Natural killer cell (primary cell): ENCODE results near the gene SLC22A12. TPM values are rescaled to one million over a fixed set of nuclear protein-coding genes. Genes with fewer than 3 reads are reported as not detected.

Source experiments
- ATAC-seq, 3 donors: fragments of 150-1000 bp in 2 of 3; fragments of 200-7000 bp in 1 of 3; cut with Tn5 transposase; 1 replicate in 1 of 3; 2 replicates in 2 of 3; pipeline ENCODE4 v1.10.0; 2021; ENCODE audit warnings: mild to moderate bottlenecking in 2 of 3, moderate library complexity in 2 of 3
- DNase-seq, 2 donors: peaks; one replicate each; pipeline versions ENCODE4 v3.0.0 to v3.0.0-alpha.2; 2013 to 2021; ENCODE audit warnings: mixed read lengths in 1 of 2
- H3K27ac ChIP-seq: one replicate; pipeline ENCODE4 v1.5.1; 2013; ENCODE audit warnings: mild to moderate bottlenecking, low read length
- H3K27me3 ChIP-seq: one replicate; pipeline ENCODE4 v1.6.1; 2013; ENCODE audit warnings: low read length; ENCODE audit not compliant: control insufficient read depth, insufficient read depth
- H3K36me3 ChIP-seq: one replicate; pipeline ENCODE4 v1.6.1; 2013; ENCODE audit warnings: low read length; ENCODE audit not compliant: control insufficient read depth, insufficient read depth
- H3K4me1 ChIP-seq: one replicate; pipeline ENCODE4 v1.6.1; 2013; ENCODE audit warnings: low read length; ENCODE audit not compliant: control insufficient read depth, insufficient read depth
- H3K4me3 ChIP-seq: one replicate; pipeline ENCODE4 v1.5.1; 2013; ENCODE audit warnings: low read length
- H3K9me3 ChIP-seq: one replicate; pipeline ENCODE4 v1.6.1; 2013; ENCODE audit warnings: low read length; ENCODE audit not compliant: control insufficient read depth, insufficient read depth
- H3K27ac Mint-ChIP-seq, 2 donors: one replicate each; pipeline ENCODE4 v1.8.0; 2022; ENCODE audit warnings: mild to moderate bottlenecking in 2 of 2, mixed read lengths in 2 of 2, moderate library complexity in 1 of 2
- H3K27me3 Mint-ChIP-seq, 2 donors: one replicate each; pipeline ENCODE4 v1.8.0; 2022; ENCODE audit warnings: low read depth in 2 of 2, mixed read lengths in 2 of 2
- H3K36me3 Mint-ChIP-seq: one replicate; pipeline ENCODE4 v1.8.0; 2022; ENCODE audit warnings: mixed read lengths
- H3K4me1 Mint-ChIP-seq, 2 donors: one replicate each; pipeline ENCODE4 v1.8.0; 2022; ENCODE audit warnings: mixed read lengths in 2 of 2
- H3K4me3 Mint-ChIP-seq: one replicate; pipeline ENCODE4 v1.8.0; 2022; ENCODE audit warnings: mild to moderate bottlenecking, moderate library complexity, mixed read lengths
- H3K9me3 Mint-ChIP-seq, 2 donors: one replicate each; pipeline ENCODE4 v1.8.0; 2022; ENCODE audit warnings: mixed read lengths in 2 of 2
- WGBS: methylation state at CpG from one replicate; pipeline ENCODE4 v1.1.7; 2013; ENCODE audit warnings: missing lambda C conversion rate; ENCODE audit not compliant: insufficient coverage; 5-methylcytosine and 5-hydroxymethylcytosine counted together
- intact Hi-C: fragments of 100-400 bp; cut with micrococcal nuclease; formaldehyde crosslinking; loops from one replicate; pipeline ENCODE4 v1.14.2; 2022
- total RNA-seq, 4 donors: library from RNA; stranded (reverse); fragments of 120-200 nt in 1 of 4; gene quantifications; one replicate each; pipeline versions ENCODE4 v1.2.3 to v1.2.4, GENCODE V29; 2013 to 2022
- TF ChIP-seq, protein P1 (sequence below): fragments of 200-600 bp; IDR thresholded peaks from one replicate; pipeline ENCODE4 v1.8.0; 2022; ENCODE audit warnings: antibody characterized with exemption

The SLC22A12 gene
- total RNA-seq, 3 donors from 2014 or later (not counting 1 experiment from before 2014, with no cell fraction given): not detected

DNA sequence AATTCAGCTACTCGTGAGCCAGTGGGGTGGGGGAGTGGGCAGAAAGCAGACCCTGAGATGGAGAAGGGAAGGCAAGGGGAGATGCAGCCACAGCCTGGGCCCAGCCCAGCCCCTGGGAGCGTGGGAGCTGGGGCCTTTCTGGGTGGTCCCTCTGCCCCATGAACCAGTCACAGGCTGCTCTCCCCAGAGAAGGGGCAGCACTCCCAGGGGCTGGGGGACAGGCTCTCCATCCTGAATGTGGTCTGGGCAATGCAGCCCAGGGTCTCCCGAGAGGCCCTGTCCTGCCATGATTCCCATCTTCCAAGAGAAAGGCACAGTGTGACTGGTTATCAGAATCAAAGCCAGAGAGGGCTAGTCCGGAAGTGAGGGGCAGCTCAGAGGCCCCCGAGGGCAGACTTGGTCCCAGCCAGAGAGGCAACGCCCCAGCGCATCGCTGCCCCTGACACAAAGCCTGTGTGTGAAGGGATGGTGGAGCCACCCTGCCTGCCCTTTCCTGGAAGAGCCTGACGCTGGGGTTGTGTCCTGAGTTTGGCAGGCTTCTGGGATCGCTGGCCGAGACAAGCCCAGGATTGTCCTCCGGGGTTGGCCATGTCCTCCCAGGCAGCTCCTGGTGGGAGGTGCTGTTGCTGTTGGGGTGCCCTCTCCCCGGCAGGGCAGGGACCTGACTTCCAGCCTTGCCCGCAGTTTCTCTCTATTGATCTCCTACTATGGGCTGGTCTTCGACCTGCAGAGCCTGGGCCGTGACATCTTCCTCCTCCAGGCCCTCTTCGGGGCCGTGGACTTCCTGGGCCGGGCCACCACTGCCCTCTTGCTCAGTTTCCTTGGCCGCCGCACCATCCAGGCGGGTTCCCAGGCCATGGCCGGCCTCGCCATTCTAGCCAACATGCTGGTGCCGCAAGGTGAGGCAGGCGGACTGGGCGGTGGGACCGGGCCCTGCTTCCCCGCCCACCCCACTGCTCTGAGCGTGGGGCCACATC, 23.8 kb upstream of the SLC22A12 start:
- H3K27ac Mint-ChIP-seq: peak overlapping the region in 1 of 2 donors; percentile 19

DNA sequence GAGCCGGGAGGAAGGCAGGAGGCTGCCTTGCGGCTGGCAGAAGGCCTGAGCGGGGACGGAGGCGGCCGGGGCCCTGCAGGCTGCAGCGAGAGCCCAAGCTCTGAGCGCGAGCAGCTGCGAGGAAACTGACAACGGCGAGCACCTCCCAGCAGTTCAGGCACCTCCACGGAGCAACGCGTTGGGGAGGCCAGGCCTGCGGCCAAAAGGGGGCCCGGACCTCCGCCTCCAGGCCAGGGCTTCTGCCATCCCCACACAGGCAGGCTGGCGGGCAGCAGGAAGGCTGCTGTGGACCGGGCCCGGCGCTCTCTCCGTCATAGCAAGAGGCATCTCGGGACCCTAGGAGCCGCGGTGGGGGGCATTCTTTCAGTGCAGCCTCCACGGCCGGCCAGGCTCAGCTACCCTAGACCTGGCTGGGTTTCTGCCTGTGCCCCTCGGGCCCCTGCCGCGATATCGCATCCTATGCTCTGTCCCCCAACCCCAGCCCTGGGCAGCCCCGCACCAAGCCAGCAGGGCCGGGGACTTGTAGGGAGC, 22.9 kb upstream of the SLC22A12 start:
- Histone ChIP-seq H3K4me3 (no peak overlapping the region), H3K9me3 (no peaks in the 10 kb centered on the region), H3K4me1 (no peaks in the 10 kb centered on the region), H3K27me3 (no peaks in the 10 kb centered on the region), H3K36me3 (no peaks in the 10 kb centered on the region), H3K27ac (no peak overlapping the region)
- intact Hi-C loops: no loop called here
- H3K4me3 Mint-ChIP-seq: no peak overlapping the region
- H3K9me3 Mint-ChIP-seq: no peaks in the 10 kb centered on the region
- ATAC-seq (no peak), DNase-seq (no peak)
- H3K27ac Mint-ChIP-seq: no peak overlapping the region
- 90% methylated on average over 34 of the region's 34 CpGs for WGBS
- H3K27me3 Mint-ChIP-seq: peaks cover 6 to 7% of the 10 kb centered on the region in 2 donors
- no peaks in the 10 kb centered on the region for H3K36me3 Mint-ChIP-seq
- TF ChIP-seq, protein P1, sequence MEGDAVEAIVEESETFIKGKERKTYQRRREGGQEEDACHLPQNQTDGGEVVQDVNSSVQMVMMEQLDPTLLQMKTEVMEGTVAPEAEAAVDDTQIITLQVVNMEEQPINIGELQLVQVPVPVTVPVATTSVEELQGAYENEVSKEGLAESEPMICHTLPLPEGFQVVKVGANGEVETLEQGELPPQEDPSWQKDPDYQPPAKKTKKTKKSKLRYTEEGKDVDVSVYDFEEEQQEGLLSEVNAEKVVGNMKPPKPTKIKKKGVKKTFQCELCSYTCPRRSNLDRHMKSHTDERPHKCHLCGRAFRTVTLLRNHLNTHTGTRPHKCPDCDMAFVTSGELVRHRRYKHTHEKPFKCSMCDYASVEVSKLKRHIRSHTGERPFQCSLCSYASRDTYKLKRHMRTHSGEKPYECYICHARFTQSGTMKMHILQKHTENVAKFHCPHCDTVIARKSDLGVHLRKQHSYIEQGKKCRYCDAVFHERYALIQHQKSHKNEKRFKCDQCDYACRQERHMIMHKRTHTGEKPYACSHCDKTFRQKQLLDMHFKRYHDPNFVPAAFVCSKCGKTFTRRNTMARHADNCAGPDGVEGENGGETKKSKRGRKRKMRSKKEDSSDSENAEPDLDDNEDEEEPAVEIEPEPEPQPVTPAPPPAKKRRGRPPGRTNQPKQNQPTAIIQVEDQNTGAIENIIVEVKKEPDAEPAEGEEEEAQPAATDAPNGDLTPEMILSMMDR: no peak
- H3K4me1 Mint-ChIP-seq: peaks cover 0 to 11% of the 10 kb centered on the region in 2 donors

More for the DNA sequence above, 23.8 kb upstream of the SLC22A12 start:
- no peaks in the 10 kb centered on the region for H3K27me3 ChIP-seq
- H3K36me3 Mint-ChIP-seq: no peaks in the 10 kb centered on the region
- H3K27ac ChIP-seq: no peak overlapping the region
- no peak overlapping the region for H3K4me3 ChIP-seq
- no peaks in the 10 kb centered on the region for H3K4me1 ChIP-seq
- 91% methylated on average over 30 of the region's 30 CpGs for WGBS
- no peaks in the 10 kb centered on the region for H3K27me3 Mint-ChIP-seq
- peaks cover 0 to 11% of the 10 kb centered on the region in 2 donors for H3K4me1 Mint-ChIP-seq
- DNase-seq: no peak
- H3K9me3 Mint-ChIP-seq: no peaks in the 10 kb centered on the region
- intact Hi-C loops: no loop called here
- ATAC-seq: no peak
- H3K9me3 ChIP-seq: no peaks in the 10 kb centered on the region
- TF ChIP-seq, protein P1: no peak
- no peaks in the 10 kb centered on the region for H3K36me3 ChIP-seq
- H3K4me3 Mint-ChIP-seq: no peak overlapping the region

DNA sequence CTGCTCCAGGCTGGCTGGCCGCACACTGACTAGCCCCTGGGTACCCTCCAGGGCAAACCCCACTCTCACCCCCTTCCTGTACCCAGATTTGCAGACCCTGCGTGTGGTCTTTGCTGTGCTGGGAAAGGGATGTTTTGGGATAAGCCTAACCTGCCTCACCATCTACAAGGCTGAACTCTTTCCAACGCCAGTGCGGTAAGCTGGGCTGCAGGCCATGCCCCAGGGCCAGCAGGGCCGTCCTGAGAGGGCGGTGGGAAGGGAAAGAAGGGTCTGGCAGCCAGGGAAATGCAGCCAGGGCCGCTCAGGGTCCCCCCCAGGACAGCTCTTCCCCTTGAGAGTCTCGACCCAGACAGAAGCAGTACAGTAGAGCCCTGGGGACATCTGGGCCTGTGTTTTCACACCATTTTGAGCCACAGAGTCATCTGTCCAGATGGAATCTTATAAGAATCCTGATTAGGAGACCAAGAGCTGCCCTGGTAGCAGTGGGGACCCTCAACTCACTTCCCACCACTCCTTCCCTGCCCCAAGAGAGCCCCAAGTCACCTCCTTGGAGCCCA, 22.4 kb upstream of the SLC22A12 start:
- Histone ChIP-seq H3K4me1 (no peaks in the 10 kb centered on the region), H3K9me3 (no peaks in the 10 kb centered on the region), H3K4me3 (no peak overlapping the region), H3K27me3 (no peaks in the 10 kb centered on the region), H3K27ac (no peak overlapping the region), H3K36me3 (no peaks in the 10 kb centered on the region)
- intact Hi-C loops: no loop called here
- TF ChIP-seq, protein P1: no peak
- no peak for DNase-seq
- Mint-ChIP-seq H3K4me1 (peaks cover 0 to 11% of the 10 kb centered on the region in 2 donors), H3K36me3 (no peaks in the 10 kb centered on the region), H3K27me3 (peaks cover 6 to 8% of the 10 kb centered on the region in 2 donors), H3K9me3 (no peaks in the 10 kb centered on the region), H3K27ac (no peak overlapping the region), H3K4me3 (no peak overlapping the region)
- no peak for ATAC-seq
- WGBS: 86% methylated on average over 8 of the region's 8 CpGs
